HAP-1 (cell line): ENCODE results near the gene BTC.
A peak's percentile ranks its signal among the peaks of the same experiment; 100 is the strongest.
"Not testable (repeated sequence)": the region's sequence is repeated elsewhere in the genome, so short reads cannot be mapped to it uniquely, and the experiment has no call there.

Source experiments
- DNase-seq, 2 experiments: peaks; one replicate each; pipeline ENCODE4 v3.0.0-alpha.2; 2016 to 2020; ENCODE audit warnings: low spot score in 2 of 2
- H3K27me3 ChIP-seq: fragments of 250-450 bp; sonication (Bioruptor Pico); 2 replicates; pipeline ENCODE4 v1.5.1; 2020; ENCODE audit warnings: low read depth, mild to moderate bottlenecking, moderate library complexity
- H3K36me3 ChIP-seq: fragments of 250-450 bp; sonication (Bioruptor Pico); replicated peaks from 2 replicates; pipeline ENCODE4 v1.5.1; 2020; ENCODE audit warnings: mild to moderate bottlenecking
- H3K4me1 ChIP-seq: fragments of 250-450 bp; sonication (Bioruptor Pico); 2 replicates; pipeline ENCODE4 v1.5.1; 2020; ENCODE audit warnings: mild to moderate bottlenecking
- H3K4me3 ChIP-seq: fragments of 250-450 bp; sonication (Bioruptor Pico); 2 replicates; pipeline ENCODE4 v1.5.1; 2020; ENCODE audit warnings: mild to moderate bottlenecking, moderate library complexity
- H3K9me3 ChIP-seq: fragments of 250-450 bp; sonication (Bioruptor Pico); 2 replicates; pipeline ENCODE4 v1.5.1; 2020; ENCODE audit warnings: mild to moderate bottlenecking, moderate library complexity
- in situ Hi-C: fragments of 300-500 bp; cut with MboI; formaldehyde crosslinking; loops from 3 replicates; pipeline ENCODE4 v1.14.3; 2020; ENCODE audit warnings: low sequenced_read_pairs, inconsistent platforms, mixed read lengths

The BTC gene

GRCh38 chr4:74794382-74795010, at the start of gene BTC:
TSS of gene BTC (minus strand) at chr4:74794523. CDS start at chr4:74794325, 198 bp downstream.
- Histone ChIP-seq H3K9me3 (no peaks in the 10 kb centered on the region), H3K4me3 (no peak within 1 kb of the TSS), H3K4me1 (no peaks in the 10 kb centered on the region), H3K36me3 (no peaks in the 10 kb centered on the region), H3K27me3 (peaks cover 6% of the 10 kb centered on the region; the same call in 1 of the 2 replicates)
- peak in 1 of 2 experiments; percentile 10 for DNase-seq
- in situ Hi-C loops: no loop called here

- no peak for DNase-seq
- no peaks in the 10 kb centered on the region for H3K36me3 ChIP-seq
- H3K4me3 ChIP-seq: no peak overlapping the region
- H3K4me1 ChIP-seq: peaks cover 4% of the 10 kb centered on the region; the same call in 1 of the 2 replicates
- in situ Hi-C loops: no loop called here
- no peaks in the 10 kb centered on the region for H3K27me3 ChIP-seq
- no peaks in the 10 kb centered on the region for H3K9me3 ChIP-seq
These were observed 46.7 kb upstream of the BTC start for GRCh38 chr4:74840936-74841509.

GRCh38 chr4:74838746-74839370, 44.5 kb upstream of the BTC start:
- no peak overlapping the region for H3K4me3 ChIP-seq

GRCh38 chr4:74830928-74831327, 36.6 kb upstream of the BTC start:
- in situ Hi-C loops: no loop called here

More at GRCh38 chr4:74838746-74839370, 44.5 kb upstream of the BTC start:
- DNase-seq: peak in 1 of 2 experiments; percentile 55
- Histone ChIP-seq H3K9me3 (no peaks in the 10 kb centered on the region), H3K4me1 (peaks cover 4% of the 10 kb centered on the region; the same call in 1 of the 2 replicates), H3K27me3 (no peaks in the 10 kb centered on the region), H3K36me3 (no peaks in the 10 kb centered on the region)
- in situ Hi-C loops: no loop called here

GRCh38 chr4:74823194-74823593, 28.9 kb upstream of the BTC start:
- in situ Hi-C loops: no loop called here
- no peaks in the 10 kb centered on the region for H3K36me3 ChIP-seq
- DNase-seq: no peak
- no peaks in the 10 kb centered on the region for H3K4me1 ChIP-seq
- no peaks in the 10 kb centered on the region for H3K27me3 ChIP-seq
- no peak overlapping the region for H3K4me3 ChIP-seq
- H3K9me3 ChIP-seq: no peaks in the 10 kb centered on the region

More at GRCh38 chr4:74830928-74831327, 36.6 kb upstream of the BTC start:
- Histone ChIP-seq H3K9me3 (no peaks in the 10 kb centered on the region), H3K4me1 (no peaks in the 10 kb centered on the region), H3K4me3 (no peak overlapping the region), H3K27me3 (no peaks in the 10 kb centered on the region), H3K36me3 (no peaks in the 10 kb centered on the region)
- no peak for DNase-seq

- H3K4me1 ChIP-seq: no peaks in the 10 kb centered on the region
- no peaks in the 10 kb centered on the region for H3K27me3 ChIP-seq
- no peak overlapping the region for H3K4me3 ChIP-seq
- in situ Hi-C loops: no loop called here
- H3K9me3 ChIP-seq: no peaks in the 10 kb centered on the region
- no peaks in the 10 kb centered on the region for H3K36me3 ChIP-seq
- DNase-seq: no peak
These were observed 28.3 kb upstream of the BTC start for GRCh38 chr4:74822603-74823002.

- no peaks in the 10 kb centered on the region for H3K4me1 ChIP-seq
- DNase-seq: no peak
- no peaks in the 10 kb centered on the region for H3K9me3 ChIP-seq
- no peaks in the 10 kb centered on the region for H3K27me3 ChIP-seq
- H3K4me3 ChIP-seq: no peak overlapping the region
- in situ Hi-C loops: no loop called here
- no peaks in the 10 kb centered on the region for H3K36me3 ChIP-seq
These were observed 27.2 kb upstream of the BTC start for GRCh38 chr4:74821541-74821940.

- Histone ChIP-seq H3K36me3 (no peaks in the 10 kb centered on the region), H3K27me3 (no peaks in the 10 kb centered on the region; the same call in 1 of the 2 replicates), H3K4me1 (no peaks in the 10 kb centered on the region), H3K9me3 (no peaks in the 10 kb centered on the region), H3K4me3 (no peak overlapping the region)
- in situ Hi-C loops: no loop called here
- DNase-seq: no peak
These were observed 19.7 kb upstream of the BTC start for GRCh38 chr4:74814052-74814451.

- H3K27me3 ChIP-seq, H3K9me3 ChIP-seq, H3K4me3 ChIP-seq, in situ Hi-C loops, DNase-seq, H3K36me3 ChIP-seq, H3K4me1 ChIP-seq: not testable (repeated sequence)
These were observed 17.7 kb upstream of the BTC start for GRCh38 chr4:74812056-74812455.

GRCh38 chr4:74805601-74806000, 11.3 kb upstream of the BTC start:
- no peaks in the 10 kb centered on the region for H3K4me1 ChIP-seq
- no peak overlapping the region for H3K4me3 ChIP-seq
- DNase-seq: no peak
- H3K27me3 ChIP-seq: peaks cover 15% of the 10 kb centered on the region
- no peaks in the 10 kb centered on the region for H3K36me3 ChIP-seq
- no peaks in the 10 kb centered on the region for H3K9me3 ChIP-seq
- in situ Hi-C loops: no loop called here

GRCh38 chr4:74800310-74800709, 6.0 kb upstream of the BTC start:
- in situ Hi-C loops: no loop called here
- Histone ChIP-seq H3K36me3 (no peaks in the 10 kb centered on the region), H3K27me3 (peaks cover 4% of the 10 kb centered on the region; the same call in 1 of the 2 replicates), H3K4me3 (no peak overlapping the region), H3K4me1 (no peaks in the 10 kb centered on the region), H3K9me3 (no peaks in the 10 kb centered on the region)
- DNase-seq: no peak

DNA sequence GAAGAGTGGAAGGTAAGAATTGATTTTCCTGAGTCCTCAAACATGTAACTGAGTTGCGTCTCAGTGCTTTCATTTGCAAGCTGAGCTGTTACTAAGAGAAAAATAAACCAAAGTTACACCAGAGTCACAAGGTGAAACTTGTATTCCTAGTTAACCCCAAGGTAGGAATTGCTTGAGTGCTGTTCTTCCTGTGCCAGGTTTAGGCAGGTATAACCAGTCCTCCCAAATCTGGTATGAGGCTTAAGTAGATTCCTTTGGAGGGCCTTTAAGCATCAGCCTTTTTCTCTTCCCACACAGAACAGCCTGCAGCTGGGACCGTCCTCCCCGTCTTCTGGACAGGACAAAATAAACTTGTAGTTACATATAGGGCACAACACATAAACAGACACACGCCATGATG, 2.3 kb upstream of the BTC start:
- in situ Hi-C loops: no loop called here
- no peak for DNase-seq
- H3K36me3 ChIP-seq: no peaks in the 10 kb centered on the region

GRCh38 chr4:74793757-74794381, 454 bp downstream of the BTC start:
- in situ Hi-C loops: no loop called here
- no peak for DNase-seq
- H3K27me3 ChIP-seq: peaks cover 10% of the 10 kb centered on the region; the same call in 1 of the 2 replicates
- no peaks in the 10 kb centered on the region for H3K9me3 ChIP-seq
- no peaks in the 10 kb centered on the region for H3K36me3 ChIP-seq
- H3K4me3 ChIP-seq: no peak overlapping the region
- no peaks in the 10 kb centered on the region for H3K4me1 ChIP-seq

More for the DNA sequence above, 2.3 kb upstream of the BTC start:
- Histone ChIP-seq H3K27me3 (peaks cover 6% of the 10 kb centered on the region; the same call in 1 of the 2 replicates), H3K4me1 (no peaks in the 10 kb centered on the region), H3K9me3 (no peaks in the 10 kb centered on the region), H3K4me3 (no peak overlapping the region)

DNA sequence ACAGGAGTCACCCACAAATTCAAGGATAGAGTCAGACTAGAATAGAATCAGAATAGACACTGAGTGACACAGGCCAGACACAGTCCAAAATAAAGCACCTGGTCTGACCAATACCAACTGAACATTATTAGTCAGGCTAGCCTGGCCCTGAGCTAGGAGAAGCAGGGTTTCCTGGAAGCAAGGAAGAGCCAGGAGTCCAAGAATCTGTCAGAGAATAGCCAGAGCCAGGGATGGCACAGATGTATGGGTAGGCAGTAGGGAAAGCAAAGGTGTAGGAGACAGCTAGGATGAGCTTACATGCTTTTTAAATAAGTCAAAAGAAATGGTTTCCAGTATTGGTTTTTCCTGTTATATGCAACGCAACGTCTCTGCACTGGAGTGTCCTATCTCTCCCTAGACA, 3.7 kb downstream of the BTC start:
- Histone ChIP-seq H3K27me3 (peaks cover 14% of the 10 kb centered on the region; the same call in 1 of the 2 replicates), H3K36me3 (no peaks in the 10 kb centered on the region), H3K4me3 (no peak overlapping the region), H3K9me3 (no peaks in the 10 kb centered on the region), H3K4me1 (no peaks in the 10 kb centered on the region)
- no peak for DNase-seq
- in situ Hi-C loops: no loop called here
